ENCODE measurements around the gene CLTCL1.
"Not testable (repeated sequence)": the region's sequence is repeated elsewhere in the genome, so short reads cannot be mapped to it uniquely, and the experiment has no call there.

The CLTCL1 gene

GRCh38 chr22:19173047-19174035 lies 118.2 kb downstream of the CLTCL1 start:
- peaks cover 54% of the 10 kb centered on the region for H3K4me1 ChIP-seq (ENCODE audit: control insufficient read depth, insufficient read depth, low read length)
- H3K27me3 ChIP-seq (ENCODE audit: control insufficient read depth, insufficient read depth, low read length): peaks cover 24% of the 10 kb centered on the region
- no peaks in the 10 kb centered on the region for H3K9me3 ChIP-seq (ENCODE audit: control insufficient read depth, low read length)
- no peak overlapping the region for H3K4me3 ChIP-seq (ENCODE audit: low read length)
- H3K36me3 ChIP-seq (ENCODE audit: control insufficient read depth, insufficient read depth, low read length): no peaks in the 10 kb centered on the region
- H3K9ac ChIP-seq (ENCODE audit: low read length): peak overlapping the region; percentile 97

- peak overlapping the region; percentile 97 for H3K9ac ChIP-seq (ENCODE audit: low read length)
- peaks cover 33% of the 10 kb centered on the region for H3K27me3 ChIP-seq (ENCODE audit: control insufficient read depth, insufficient read depth, low read length)
- H3K9me3 ChIP-seq (ENCODE audit: control insufficient read depth, low read length): no peaks in the 10 kb centered on the region
- H3K36me3 ChIP-seq (ENCODE audit: control insufficient read depth, insufficient read depth, low read length): no peaks in the 10 kb centered on the region
- H3K4me3 ChIP-seq (ENCODE audit: low read length): peak overlapping the region; percentile 65
- peaks cover 51% of the 10 kb centered on the region for H3K4me1 ChIP-seq (ENCODE audit: control insufficient read depth, insufficient read depth, low read length)
Measured at GRCh38 chr22:19172213-19173046, 119.1 kb downstream of the CLTCL1 start.

- Histone ChIP-seq H3K27me3 (ENCODE audit: control insufficient read depth, insufficient read depth, low read length) (peaks cover 41% of the 10 kb centered on the region), H3K36me3 (ENCODE audit: control insufficient read depth, insufficient read depth, low read length) (no peaks in the 10 kb centered on the region), H3K9ac (ENCODE audit: low read length) (no peak overlapping the region), H3K4me3 (ENCODE audit: low read length) (no peak overlapping the region), H3K9me3 (ENCODE audit: control insufficient read depth, low read length) (no peaks in the 10 kb centered on the region), H3K4me1 (ENCODE audit: control insufficient read depth, insufficient read depth, low read length) (peaks cover 45% of the 10 kb centered on the region)
Measured at GRCh38 chr22:19169947-19170318, 121.6 kb downstream of the CLTCL1 start.

- Histone ChIP-seq H3K4me3 (ENCODE audit: low read length) (no peak overlapping the region), H3K9ac (ENCODE audit: low read length) (peak overlapping the region; percentile 22)
Measured at GRCh38 chr22:19169002-19169946, 122.2 kb downstream of the CLTCL1 start.

GRCh38 chr22:19168088-19168890 lies 123.2 kb downstream of the CLTCL1 start:
- Histone ChIP-seq H3K9ac (ENCODE audit: low read length) (no peak overlapping the region), H3K27me3 (ENCODE audit: control insufficient read depth, insufficient read depth, low read length) (peaks cover 41% of the 10 kb centered on the region), H3K4me3 (ENCODE audit: low read length) (no peak overlapping the region), H3K36me3 (ENCODE audit: control insufficient read depth, insufficient read depth, low read length) (no peaks in the 10 kb centered on the region), H3K9me3 (ENCODE audit: control insufficient read depth, low read length) (no peaks in the 10 kb centered on the region), H3K4me1 (ENCODE audit: control insufficient read depth, insufficient read depth, low read length) (peaks cover 30% of the 10 kb centered on the region)

More at GRCh38 chr22:19169002-19169946, 122.2 kb downstream of the CLTCL1 start:
- H3K27me3 ChIP-seq (ENCODE audit: control insufficient read depth, insufficient read depth, low read length): peaks cover 41% of the 10 kb centered on the region
- peaks cover 40% of the 10 kb centered on the region for H3K4me1 ChIP-seq (ENCODE audit: control insufficient read depth, insufficient read depth, low read length)
- H3K9me3 ChIP-seq (ENCODE audit: control insufficient read depth, low read length): no peaks in the 10 kb centered on the region
- H3K36me3 ChIP-seq (ENCODE audit: control insufficient read depth, insufficient read depth, low read length): no peaks in the 10 kb centered on the region

- Histone ChIP-seq H3K9ac (ENCODE audit: low read length) (no peak overlapping the region), H3K4me3 (ENCODE audit: low read length) (no peak overlapping the region), H3K4me1 (ENCODE audit: control insufficient read depth, insufficient read depth, low read length) (peaks cover 20% of the 10 kb centered on the region), H3K27me3 (ENCODE audit: control insufficient read depth, insufficient read depth, low read length) (peaks cover 41% of the 10 kb centered on the region), H3K9me3 (ENCODE audit: control insufficient read depth, low read length) (no peaks in the 10 kb centered on the region), H3K36me3 (ENCODE audit: control insufficient read depth, insufficient read depth, low read length) (no peaks in the 10 kb centered on the region)
Measured at GRCh38 chr22:19167106-19167869, 124.2 kb downstream of the CLTCL1 start.

- H3K36me3 ChIP-seq (ENCODE audit: control insufficient read depth, insufficient read depth, low read length): no peaks in the 10 kb centered on the region
- no peaks in the 10 kb centered on the region for H3K9me3 ChIP-seq (ENCODE audit: control insufficient read depth, low read length)
- peaks cover 41% of the 10 kb centered on the region for H3K27me3 ChIP-seq (ENCODE audit: control insufficient read depth, insufficient read depth, low read length)
- H3K4me1 ChIP-seq (ENCODE audit: control insufficient read depth, insufficient read depth, low read length): peaks cover 16% of the 10 kb centered on the region
- no peak overlapping the region for H3K4me3 ChIP-seq (ENCODE audit: low read length)
- no peak overlapping the region for H3K9ac ChIP-seq (ENCODE audit: low read length)
Measured at GRCh38 chr22:19166421-19166820, 125.1 kb downstream of the CLTCL1 start.

- peaks cover 27% of the 10 kb centered on the region for H3K27me3 ChIP-seq (ENCODE audit: control insufficient read depth, insufficient read depth, low read length)
- H3K9me3 ChIP-seq (ENCODE audit: control insufficient read depth, low read length): no peaks in the 10 kb centered on the region
- H3K4me3 ChIP-seq (ENCODE audit: low read length): no peak overlapping the region
- H3K36me3 ChIP-seq (ENCODE audit: control insufficient read depth, insufficient read depth, low read length): no peaks in the 10 kb centered on the region
- H3K9ac ChIP-seq (ENCODE audit: low read length): no peak overlapping the region
- H3K4me1 ChIP-seq (ENCODE audit: control insufficient read depth, insufficient read depth, low read length): no peaks in the 10 kb centered on the region
Measured at GRCh38 chr22:19164425-19164824, 127.1 kb downstream of the CLTCL1 start.

- not testable (repeated sequence) for H3K36me3 ChIP-seq (ENCODE audit: control insufficient read depth, insufficient read depth, low read length); H3K4me1 ChIP-seq (ENCODE audit: control insufficient read depth, insufficient read depth, low read length); H3K27me3 ChIP-seq (ENCODE audit: control insufficient read depth, insufficient read depth, low read length); H3K9me3 ChIP-seq (ENCODE audit: control insufficient read depth, low read length); H3K9ac ChIP-seq (ENCODE audit: low read length); H3K4me3 ChIP-seq (ENCODE audit: low read length)
Measured at GRCh38 chr22:19158649-19159048, 132.9 kb downstream of the CLTCL1 start.

GRCh38 chr22:19156109-19156508 lies 135.4 kb downstream of the CLTCL1 start:
- H3K9me3 ChIP-seq (ENCODE audit: control insufficient read depth, low read length); H3K4me3 ChIP-seq (ENCODE audit: low read length); H3K4me1 ChIP-seq (ENCODE audit: control insufficient read depth, insufficient read depth, low read length); H3K36me3 ChIP-seq (ENCODE audit: control insufficient read depth, insufficient read depth, low read length); H3K9ac ChIP-seq (ENCODE audit: low read length): not testable (repeated sequence)
- peaks cover 20% of the 10 kb centered on the region for H3K27me3 ChIP-seq (ENCODE audit: control insufficient read depth, insufficient read depth, low read length)
